ENCODE measurements around the gene DTWD2.
"Not testable (repeated sequence)": the region's sequence is repeated elsewhere in the genome, so short reads cannot be mapped to it uniquely, and the experiment has no call there.

Gene DTWD2

GRCh38 chr5:118857700-118858099 lies 130.6 kb downstream of the DTWD2 start:
- no peak for DNase-seq

- no peak for DNase-seq
Measured at GRCh38 chr5:118854819-118855218, 133.5 kb downstream of the DTWD2 start.

- DNase-seq, result not testable (repeated sequence)
Measured at GRCh38 chr5:118851785-118852184, 136.6 kb downstream of the DTWD2 start.

GRCh38 chr5:118849507-118849906 lies 138.8 kb downstream of the DTWD2 start:
- not testable (repeated sequence) for DNase-seq

GRCh38 chr5:118844351-118844750 lies 144.0 kb downstream of the DTWD2 start:
- no peak for DNase-seq

- DNase-seq, result no peak
Measured at GRCh38 chr5:118834710-118835109, 153.6 kb downstream of the DTWD2 start.

- DNase-seq, result no peak
Measured at GRCh38 chr5:118832974-118833373, 155.4 kb downstream of the DTWD2 start.

GRCh38 chr5:118825226-118825625 lies 163.1 kb downstream of the DTWD2 start:
- DNase-seq, result no peak

- no peak for DNase-seq
Measured at GRCh38 chr5:118818604-118819003, 169.7 kb downstream of the DTWD2 start.

GRCh38 chr5:118808441-118808840 lies 179.9 kb downstream of the DTWD2 start:
- no peak for DNase-seq

- DNase-seq, result no peak
Measured at GRCh38 chr5:118806571-118806970, 181.8 kb downstream of the DTWD2 start.

GRCh38 chr5:118802335-118802734 lies 186.0 kb downstream of the DTWD2 start:
- DNase-seq, result no peak

- DNase-seq, result no peak
Measured at GRCh38 chr5:118796081-118796480, 192.3 kb downstream of the DTWD2 start.

- DNase-seq, result no peak
Measured at GRCh38 chr5:118794281-118794680, 194.1 kb downstream of the DTWD2 start.

GRCh38 chr5:118793652-118794051 lies 194.7 kb downstream of the DTWD2 start:
- DNase-seq, result no peak

GRCh38 chr5:118793091-118793490 lies 195.3 kb downstream of the DTWD2 start:
- DNase-seq, result no peak

GRCh38 chr5:118791926-118792734 lies 196.2 kb downstream of the DTWD2 start:
- DNase-seq, result no peak

- DNase-seq, result no peak
Measured at GRCh38 chr5:118789366-118789765, 199.0 kb downstream of the DTWD2 start.

- no peak for DNase-seq
Measured at GRCh38 chr5:118788351-118788750, 200.0 kb downstream of the DTWD2 start.

All from activated CD4-positive, CD25-positive, alpha-beta regulatory T cell treated with anti-CD3 and anti-CD28 coated beads, Interleukin-2, amount 50 U/mL, for 72 hours (primary cell).